Peyer's patch (tissue), 4 donors: Measurements from ENCODE around the gene DCTD.

Experiments used
- POLR2A ChIP-seq, 2 donors: fragments of 450-650 bp; IDR thresholded peaks; one replicate each; pipeline ENCODE4 v1.5.1; 2017; ENCODE audit warnings: antibody characterized with exemption in 2 of 2, mild to moderate bottlenecking in 2 of 2, moderate library complexity in 2 of 2
- TF ChIP-seq, protein P1 (sequence below), 6 experiments: fragments of 450-650 bp in 4 of 6; fragments of 200-600 bp in 2 of 6; sonication (generic) in 1 of 6; IDR thresholded peaks; one replicate each; pipeline ENCODE4 v1.5.1; 2017 to 2019; ENCODE audit warnings: antibody characterized with exemption in 6 of 6, mild to moderate bottlenecking in 3 of 6, moderate library complexity in 1 of 6

DNA sequence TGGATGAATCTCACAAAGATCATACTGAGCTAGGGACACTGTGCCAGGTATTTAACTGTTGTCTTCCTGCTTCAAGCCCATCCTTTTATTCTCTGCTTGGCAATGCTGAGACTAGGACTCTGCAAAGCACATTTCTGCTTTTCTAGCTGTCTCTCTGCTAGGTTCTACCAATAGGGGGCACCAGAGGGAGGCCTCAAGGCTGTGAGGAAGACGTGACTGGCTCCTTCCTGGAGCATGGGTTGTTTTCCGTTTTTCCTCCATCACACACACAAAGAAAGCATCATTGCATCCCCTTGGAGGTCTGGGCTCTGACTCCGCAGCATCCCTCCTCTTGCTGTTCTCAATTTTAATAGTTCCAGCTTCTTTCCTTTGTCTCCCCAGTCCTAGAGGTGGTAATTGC lies 10.9 kb upstream of the DCTD start:
- TF ChIP-seq, protein P1, sequence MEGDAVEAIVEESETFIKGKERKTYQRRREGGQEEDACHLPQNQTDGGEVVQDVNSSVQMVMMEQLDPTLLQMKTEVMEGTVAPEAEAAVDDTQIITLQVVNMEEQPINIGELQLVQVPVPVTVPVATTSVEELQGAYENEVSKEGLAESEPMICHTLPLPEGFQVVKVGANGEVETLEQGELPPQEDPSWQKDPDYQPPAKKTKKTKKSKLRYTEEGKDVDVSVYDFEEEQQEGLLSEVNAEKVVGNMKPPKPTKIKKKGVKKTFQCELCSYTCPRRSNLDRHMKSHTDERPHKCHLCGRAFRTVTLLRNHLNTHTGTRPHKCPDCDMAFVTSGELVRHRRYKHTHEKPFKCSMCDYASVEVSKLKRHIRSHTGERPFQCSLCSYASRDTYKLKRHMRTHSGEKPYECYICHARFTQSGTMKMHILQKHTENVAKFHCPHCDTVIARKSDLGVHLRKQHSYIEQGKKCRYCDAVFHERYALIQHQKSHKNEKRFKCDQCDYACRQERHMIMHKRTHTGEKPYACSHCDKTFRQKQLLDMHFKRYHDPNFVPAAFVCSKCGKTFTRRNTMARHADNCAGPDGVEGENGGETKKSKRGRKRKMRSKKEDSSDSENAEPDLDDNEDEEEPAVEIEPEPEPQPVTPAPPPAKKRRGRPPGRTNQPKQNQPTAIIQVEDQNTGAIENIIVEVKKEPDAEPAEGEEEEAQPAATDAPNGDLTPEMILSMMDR (IDR thresholded peaks at IDR 0.05) = no peak
- TF ChIP-seq POLR2A (IDR thresholded peaks at IDR 0.05) = no peak
